PFSK-1 (cell line): ENCODE data around the gene FLT3.

ENCODE experiments used
- POLR2AphosphoS5 ChIP-seq: IDR thresholded peaks from 2 replicates; pipeline ENCODE4 v1.6.1; 2012; ENCODE audit warnings: low read depth, mild to moderate bottlenecking, control low read depth, low read length, moderate library complexity
- SIN3A ChIP-seq: IDR thresholded peaks from 2 replicates; pipeline ENCODE4 v1.6.1; 2012; ENCODE audit warnings: mild to moderate bottlenecking, low read length, moderate library complexity, borderline replicate concordance; ENCODE audit not compliant: insufficient read depth

DNA sequence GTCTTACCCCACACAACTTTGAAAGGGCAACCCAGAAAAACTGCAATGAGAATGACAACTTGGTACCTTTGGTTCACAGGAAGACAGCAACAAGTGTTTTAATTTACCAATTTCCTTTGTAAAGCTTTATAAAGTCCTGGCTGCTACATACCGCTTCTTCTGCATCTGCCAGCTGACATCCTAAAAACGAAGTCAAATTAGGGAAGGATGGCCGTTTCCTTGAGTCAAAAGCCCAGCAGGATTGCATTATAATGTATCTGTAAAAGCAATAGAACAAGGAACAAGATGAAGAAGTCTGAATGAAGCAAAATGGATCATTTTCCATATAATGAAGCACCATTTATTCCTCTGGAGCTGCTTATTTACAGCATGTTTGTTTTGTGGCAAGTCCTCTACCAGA, 86.1 kb downstream of the FLT3 start:
- TF ChIP-seq POLR2AphosphoS5 (no peak), SIN3A (no peak)
